Adrenal gland (tissue), 19 donors: Measurements from ENCODE around the gene KCNK15. TPM values are rescaled to one million over a fixed set of nuclear protein-coding genes. Genes with fewer than 3 reads are reported as not detected.
"Not testable (repeated sequence)": the region's sequence is repeated elsewhere in the genome, so short reads cannot be mapped to it uniquely, and the experiment has no call there.

ENCODE experiments used
- DNase-seq, 7 donors: peaks; one replicate each; pipeline ENCODE4 v3.0.0-alpha.2; 2019 to 2020
- H3K27ac ChIP-seq, 5 donors: fragments of 200-600 bp; sonication (generic) in 4 of 5; 1 replicate in 3 of 5; 2 replicates in 2 of 5; pipeline versions ENCODE4 v1.5.1 to v1.8.0; 2016 to 2020; ENCODE audit warnings: mild to moderate bottlenecking in 1 of 5
- H3K27me3 ChIP-seq: fragments of 200-600 bp; 2 replicates; pipeline ENCODE4 v1.8.0; 2021
- H3K36me3 ChIP-seq, 2 donors: fragments of 200-600 bp; replicated peaks in 1 of 2; 1 replicate in 1 of 2; 2 replicates in 1 of 2; pipeline versions ENCODE4 v1.5.1 to v1.8.0; 2018 to 2022
- H3K4me1 ChIP-seq, 2 donors: fragments of 200-600 bp; replicated peaks in 1 of 2; 1 replicate in 1 of 2; 2 replicates in 1 of 2; pipeline versions ENCODE4 v1.5.1 to v1.8.0; 2018 to 2021
- H3K4me3 ChIP-seq, 4 donors: fragments of 200-600 bp; sonication (generic) in 3 of 4; one replicate each; pipeline ENCODE4 v1.5.1; 2016 to 2018
- H3K9me3 ChIP-seq, 3 donors: fragments of 200-600 bp; sonication (generic) in 1 of 3; replicated peaks in 1 of 3; 1 replicate in 2 of 3; 2 replicates in 1 of 3; pipeline versions ENCODE4 v1.5.1 to v1.8.0; 2016 to 2021
- POLR2A ChIP-seq, 2 donors: fragments of 450-650 bp; IDR thresholded peaks; one replicate each; pipeline ENCODE4 v1.6.1; 2017; ENCODE audit warnings: antibody characterized with exemption in 2 of 2, mild to moderate bottlenecking in 2 of 2, moderate library complexity in 1 of 2
- WGBS, 4 donors: extraction: QIAGEN DNeasy Blood & Tissue Kit in 2 of 4; methylation state at CpG; one replicate each; pipeline versions ENCODE4 v1.1.5 to v1.1.7; 2013 to 2017; 5-methylcytosine and 5-hydroxymethylcytosine counted together
- intact Hi-C, 2 donors: fragments of 100-400 bp; cut with DNase I; formaldehyde crosslinking; loops; one replicate each; pipeline versions ENCODE4 v1.14.1 to v1.15.0; 2022 to 2023
- long read RNA-seq, 10 donors: library from polyadenylated mRNA in 3 of 10; unstranded in 2 of 10; stranded (forward) in 1 of 10; transcript quantifications; one replicate each; pipeline ENCODE4 v2.0.0 and lab custom pipeline, GENCODE V29; 2021 to 2026
- polyA plus RNA-seq, 3 donors: library from polyadenylated mRNA; stranded (reverse); fragments of 200-250 nt in 2 of 3; fragments of 350-450 nt in 1 of 3; fragmentation: Illumina TruSeq in 1 of 3; extraction: RNeasy Lipid Tissue Mini Kit (QIAGEN cat#74804) in 1 of 3; gene quantifications; one replicate each; pipeline ENCODE4 v1.2.3, GENCODE V29; 2013 to 2014
- total RNA-seq, 9 donors: library from RNA; depleted of rRNA in 4 of 9; stranded (reverse); fragments of >200 nt in 4 of 9; fragments of 120-200 nt in 1 of 9; fragmentation: NEBNext Ultra II Directional in 1 of 9; extraction: Animal tissue kit (Norgen Biotek cat#: 25700) in 1 of 9; gene quantifications; one replicate each; pipeline versions ENCODE4 v1.1.0 to v1.2.4, GENCODE V29; 2013 to 2023
- TF ChIP-seq, protein P1 (sequence below), 6 experiments: fragments of 450-650 bp in 4 of 6; fragments of 200-600 bp in 2 of 6; sonication (generic) in 1 of 6; IDR thresholded peaks; 1 replicate in 5 of 6; 2 replicates in 1 of 6; pipeline versions ENCODE4 v1.5.1 to v1.8.0; 2016 to 2021; ENCODE audit warnings: antibody characterized with exemption in 6 of 6, mild to moderate bottlenecking in 2 of 6, moderate library complexity in 1 of 6
- donor health status: healthy with polysubstance abuse.
- donor health status: Bipolar disorder and iron deficiency.
- donor health status: DM: yes; HTN: yes; CAD: no.
- donor health status: DM: no; HTN: no; CAD: no.
- donor health status: DM: no; HTN: no; CAD: no.
- donor health status: DM: yes; HTN: yes; CAD: no.

KCNK15 gene
- total RNA-seq (10 to 100 TPM in 1 of 9 donors, 1 to 10 TPM in 6, under 1 TPM in 2; 0.44 to 11.0 (median 2.8) TPM), polyA plus RNA-seq (under 1 TPM; 0.42 to 0.84 (median 0.56) TPM)
- long read RNA-seq, donor 1, result 0 reads
- long read RNA-seq, donor 2, result 0 reads
- long read RNA-seq, donor 3, result 0 reads
- long read RNA-seq, donor 4, transcript KCNK15-201 (2 exons, 2,599 nt), result major isoform, 5 of 12 reads
- long read RNA-seq, donor 4, partial matches to known transcripts, result 0 of 12 reads
- long read RNA-seq, donor 4, other reads (novel, unspliced or antisense), result 7 of 12 reads
- long read RNA-seq, donor 5, transcript KCNK15-201 (2 exons, 2,599 nt), result major isoform, 12 of 15 reads
- long read RNA-seq, donor 5, partial matches to known transcripts, result 0 of 15 reads
- long read RNA-seq, donor 5, other reads (novel, unspliced or antisense), result 3 of 15 reads
- long read RNA-seq, donor 6, result 0 reads
- long read RNA-seq, donor 7, result 0 reads
- long read RNA-seq, donor 8, result 0 reads
- long read RNA-seq, donor 9, result 0 reads
- long read RNA-seq, donor 10, result 0 reads

DNA sequence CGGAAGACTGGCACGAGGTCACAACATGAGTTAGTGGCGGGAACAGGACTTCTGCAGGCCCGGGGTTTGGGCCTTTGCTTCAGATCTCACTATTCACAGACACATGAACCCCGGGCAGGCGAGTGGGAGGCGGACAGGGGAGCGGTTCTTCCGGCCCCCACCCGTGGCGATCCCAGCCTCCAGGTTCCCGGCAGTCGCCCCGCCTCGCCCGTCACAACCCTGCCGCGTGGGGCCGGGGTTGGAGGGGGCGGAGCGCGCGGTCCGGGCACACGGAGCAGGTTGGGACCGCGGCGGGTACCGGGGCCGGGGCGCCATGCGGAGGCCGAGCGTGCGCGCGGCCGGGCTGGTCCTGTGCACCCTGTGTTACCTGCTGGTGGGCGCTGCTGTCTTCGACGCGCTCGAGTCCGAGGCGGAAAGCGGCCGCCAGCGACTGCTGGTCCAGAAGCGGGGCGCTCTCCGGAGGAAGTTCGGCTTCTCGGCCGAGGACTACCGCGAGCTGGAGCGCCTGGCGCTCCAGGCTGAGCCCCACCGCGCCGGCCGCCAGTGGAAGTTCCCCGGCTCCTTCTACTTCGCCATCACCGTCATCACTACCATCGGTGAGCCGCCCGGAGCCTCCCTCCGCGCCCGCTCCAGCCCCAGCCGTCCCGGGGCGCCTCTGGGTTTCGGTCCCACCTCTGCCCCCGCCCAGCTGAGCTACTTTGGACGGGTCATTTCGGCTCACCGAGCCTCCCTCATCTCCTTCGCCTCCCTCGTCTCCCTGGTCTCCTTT is at the start of gene KCNK15:
Gene KCNK15, plus strand, starts transcription at position 268 of the 769 bp plus-strand sequence. Its CDS starts 46 bp downstream, at position 314.
- Histone ChIP-seq H3K9me3 (no peaks in the 10 kb centered on the region), H3K36me3 (no peaks in the 10 kb centered on the region), H3K4me3 (peak within 1 kb of the TSS in 3 of 4 donors; percentile 26 to 64 (median 52)), H3K27ac (peak within 1 kb of the TSS in 1 of 5 donors; percentile 64), H3K4me1 (peaks cover 6 to 23% of the 10 kb centered on the region in 2 donors), H3K27me3 (peaks cover 8% of the 10 kb centered on the region)
- 0 to 3% (median 1%) methylated on average over 18 to 81 of the region's 81 CpGs for WGBS, 4 donors
- intact Hi-C loops, result loop anchor here in 1 of 2 donors (2.0 kb wide), 1 partner anchor 121 kb away; no protein-coding TSS in a partner anchor
- peak in 4 of 7 donors; percentile 41 to 60 (median 46) for DNase-seq
- peak in 1 of 2 donors; percentile 23 for TF ChIP-seq POLR2A (IDR thresholded peaks at IDR 0.05)
- TF ChIP-seq, protein P1, sequence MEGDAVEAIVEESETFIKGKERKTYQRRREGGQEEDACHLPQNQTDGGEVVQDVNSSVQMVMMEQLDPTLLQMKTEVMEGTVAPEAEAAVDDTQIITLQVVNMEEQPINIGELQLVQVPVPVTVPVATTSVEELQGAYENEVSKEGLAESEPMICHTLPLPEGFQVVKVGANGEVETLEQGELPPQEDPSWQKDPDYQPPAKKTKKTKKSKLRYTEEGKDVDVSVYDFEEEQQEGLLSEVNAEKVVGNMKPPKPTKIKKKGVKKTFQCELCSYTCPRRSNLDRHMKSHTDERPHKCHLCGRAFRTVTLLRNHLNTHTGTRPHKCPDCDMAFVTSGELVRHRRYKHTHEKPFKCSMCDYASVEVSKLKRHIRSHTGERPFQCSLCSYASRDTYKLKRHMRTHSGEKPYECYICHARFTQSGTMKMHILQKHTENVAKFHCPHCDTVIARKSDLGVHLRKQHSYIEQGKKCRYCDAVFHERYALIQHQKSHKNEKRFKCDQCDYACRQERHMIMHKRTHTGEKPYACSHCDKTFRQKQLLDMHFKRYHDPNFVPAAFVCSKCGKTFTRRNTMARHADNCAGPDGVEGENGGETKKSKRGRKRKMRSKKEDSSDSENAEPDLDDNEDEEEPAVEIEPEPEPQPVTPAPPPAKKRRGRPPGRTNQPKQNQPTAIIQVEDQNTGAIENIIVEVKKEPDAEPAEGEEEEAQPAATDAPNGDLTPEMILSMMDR (IDR thresholded peaks at IDR 0.05), result no peak

DNA sequence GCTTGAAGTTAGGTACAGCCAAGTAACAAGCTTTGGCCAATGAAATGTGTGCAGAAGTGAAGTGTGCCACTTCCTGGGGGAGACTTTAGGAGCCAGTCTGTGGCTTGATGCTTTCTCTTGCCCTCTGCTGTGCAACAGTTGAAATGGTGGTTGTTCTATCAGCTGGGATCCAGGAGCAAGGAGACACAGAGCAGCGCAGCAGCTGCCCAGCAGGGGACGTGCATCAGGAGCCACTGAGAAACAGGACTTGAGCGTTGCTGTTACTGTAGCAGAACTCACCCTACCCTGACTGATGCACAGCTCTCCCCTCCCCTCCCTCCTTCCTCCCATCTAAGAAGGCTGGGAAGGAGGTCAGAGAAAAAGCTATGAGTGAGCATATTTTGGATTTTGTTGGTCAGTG is 49.4 kb upstream of the KCNK15 start:
- Histone ChIP-seq H3K27me3 (no peaks in the 10 kb centered on the region), H3K9me3 (no peaks in the 10 kb centered on the region), H3K36me3 (no peaks in the 10 kb centered on the region), H3K4me1 (peaks cover 19 to 33% of the 10 kb centered on the region in 2 donors), H3K4me3 (no peak overlapping the region), H3K27ac (peak overlapping the region in 1 of 5 donors; percentile 51)
- intact Hi-C loops, result no loop called here
- TF ChIP-seq, protein P1 (IDR thresholded peaks at IDR 0.05), result no peak
- no peak for TF ChIP-seq POLR2A (IDR thresholded peaks at IDR 0.05)
- DNase-seq, result no peak
- WGBS, 4 donors, result 88 to 100% (median 93%) methylated on average over 3 of the region's 3 CpGs

DNA sequence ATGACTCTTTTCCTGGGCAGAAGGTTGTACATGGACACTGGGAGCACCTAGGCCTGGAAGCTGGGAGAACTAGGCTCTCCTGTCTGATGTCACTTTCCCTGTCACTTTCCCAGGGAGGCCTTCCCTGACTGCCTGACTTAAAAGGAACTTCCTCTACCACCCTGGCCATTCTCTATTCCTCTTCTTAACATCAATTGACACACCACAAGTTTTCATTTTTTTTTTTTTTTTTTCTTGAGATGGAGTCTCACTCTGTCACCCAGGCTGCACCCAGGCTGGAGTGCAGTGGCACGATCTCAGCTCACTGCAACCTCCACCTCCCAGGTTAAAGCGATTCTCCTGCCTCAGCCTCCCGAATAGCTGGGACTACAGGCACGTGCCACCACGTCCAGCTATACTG is 48.6 kb upstream of the KCNK15 start:
- H3K4me3 ChIP-seq, intact Hi-C loops, H3K9me3 ChIP-seq, H3K27ac ChIP-seq, H3K36me3 ChIP-seq, H3K27me3 ChIP-seq: not testable (repeated sequence)
- WGBS, 4 donors, result 85 to 93% (median 91%) methylated on average over 5 of the region's 5 CpGs
- DNase-seq, result peak in 1 of 7 donors; percentile 12
- peaks cover 23 to 31% of the 10 kb centered on the region in 2 donors for H3K4me1 ChIP-seq

DNA sequence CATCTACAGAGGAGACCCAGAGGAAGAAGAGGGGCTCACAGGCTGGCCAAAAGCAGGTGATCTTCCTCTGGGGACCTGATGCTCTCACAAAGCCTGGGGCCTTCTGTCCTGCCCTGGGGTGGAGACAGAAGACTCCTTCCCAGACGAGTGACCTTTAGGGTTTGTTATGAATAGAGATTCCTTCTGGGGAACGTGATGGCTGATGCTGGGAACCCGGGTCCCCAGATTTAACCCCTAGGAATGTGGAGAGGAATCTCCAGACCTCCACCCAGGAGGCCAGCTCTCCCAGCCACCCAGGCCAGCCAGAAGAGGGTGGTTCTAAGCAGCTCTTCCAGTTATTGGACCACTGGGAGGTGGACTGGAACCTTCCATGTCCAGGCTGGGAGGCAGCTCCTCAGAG is 47.3 kb upstream of the KCNK15 start:
- no peaks in the 10 kb centered on the region for H3K9me3 ChIP-seq
- peaks cover 25 to 31% of the 10 kb centered on the region in 2 donors for H3K4me1 ChIP-seq
- H3K36me3 ChIP-seq, result no peaks in the 10 kb centered on the region
- no peaks in the 10 kb centered on the region for H3K27me3 ChIP-seq
- no peak overlapping the region for H3K27ac ChIP-seq
- WGBS, 4 donors, result 56 to 66% (median 62%) methylated on average over 2 to 3 of the region's 3 CpGs
- no peak overlapping the region for H3K4me3 ChIP-seq
- TF ChIP-seq, protein P1 (IDR thresholded peaks at IDR 0.05), result no peak
- TF ChIP-seq POLR2A (IDR thresholded peaks at IDR 0.05), result no peak
- peak in 1 of 7 donors; percentile 13 for DNase-seq
- intact Hi-C loops, result no loop called here
